Erythroblast (primary cell): ENCODE data around the gene UNC13C.
"Not testable (repeated sequence)": the region's sequence is repeated elsewhere in the genome, so short reads cannot be mapped to it uniquely, and the experiment has no call there.

ENCODE experiments used
- GATA1 ChIP-seq: IDR thresholded peaks from 2 replicates; pipeline ENCODE4 v1.6.1; 2011; ENCODE audit warnings: low read depth, mild to moderate bottlenecking, control low read depth, low read length, moderate library complexity
- POLR2A ChIP-seq: IDR thresholded peaks from 2 replicates; pipeline ENCODE4 v1.6.1; 2011; ENCODE audit warnings: mild to moderate bottlenecking, low read length

DNA sequence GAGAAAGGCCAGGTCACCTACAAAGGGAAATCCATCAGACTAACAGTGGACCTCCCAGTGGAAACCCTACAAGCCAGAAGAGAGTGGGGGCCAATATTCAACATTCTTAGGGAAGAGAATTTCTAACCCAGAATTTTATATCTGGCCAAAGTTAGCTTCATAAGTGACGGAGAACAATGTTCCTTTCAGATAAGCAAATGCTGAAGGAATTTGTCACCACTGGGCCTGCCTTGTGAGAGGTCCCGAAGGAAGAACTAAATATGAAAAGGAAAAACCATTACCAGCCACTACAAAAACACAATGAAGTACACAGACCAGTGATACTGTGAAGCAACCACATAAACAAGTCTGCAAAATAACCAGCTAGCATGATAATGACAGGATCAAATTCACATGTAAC, 40.6 kb upstream of the UNC13C start:
- TF ChIP-seq POLR2A, GATA1: not testable (repeated sequence)
